Inflammatory macrophage (primary cell): Measurements from ENCODE around the gene PKM.
"Not testable (repeated sequence)": the region's sequence is repeated elsewhere in the genome, so short reads cannot be mapped to it uniquely, and the experiment has no call there.

Experiments
- DNase-seq, 2 donors: peaks; one replicate each; pipeline ENCODE4 v3.0.0-alpha.2; 2020 to 2022
- total RNA-seq, 18 experiments: gene quantifications; one replicate each; lab custom pipeline; 2026; ENCODE audit warnings: mixed read lengths in 6 of 18, inconsistent platforms in 2 of 18; lab: John Stamatoyannopoulos, UW

PKM gene
- total RNA-seq, result 2,180 to 3,561 (median 2,529) reads per million in 18 experiments

DNA sequence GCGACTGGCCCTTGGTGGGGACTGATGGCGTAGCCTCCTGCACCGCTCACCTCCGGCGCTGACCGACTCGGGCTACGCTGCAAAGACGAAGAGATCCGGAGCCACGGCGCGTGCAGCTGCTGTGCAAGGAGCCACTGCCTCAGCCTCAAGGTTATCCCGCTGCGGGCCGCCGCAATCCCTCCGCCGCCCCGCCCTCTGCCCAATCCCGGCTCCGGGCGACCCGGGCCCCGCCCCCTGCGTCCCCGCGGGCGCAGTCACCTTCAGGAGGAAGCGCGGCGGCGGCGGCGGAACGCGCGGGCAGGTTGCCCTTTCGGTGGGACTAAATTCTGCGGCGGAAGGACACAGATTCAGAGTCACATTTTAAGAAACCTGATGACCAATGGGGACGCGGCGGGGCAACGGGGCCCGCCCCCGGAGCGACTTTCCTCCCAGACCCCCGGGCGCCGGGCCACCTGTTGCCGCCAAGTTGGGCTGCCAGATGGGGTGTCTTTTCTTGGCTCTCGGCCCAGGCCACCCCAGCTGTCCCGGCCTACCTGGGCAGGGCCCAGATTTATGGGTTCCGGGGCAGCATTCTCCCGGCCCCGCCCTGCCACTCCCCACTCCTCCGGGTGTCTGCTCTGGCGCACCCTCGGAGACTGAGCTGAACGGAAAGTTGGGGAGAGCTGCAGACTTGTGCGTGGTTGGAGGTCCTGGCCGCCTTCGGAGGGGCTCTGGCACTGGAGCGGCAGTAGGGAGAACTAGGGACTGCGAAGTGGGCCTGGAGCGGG lies at the start of gene PKM:
TSS of gene PKM (minus strand) at position 125 of the 767 bp plus-strand sequence. CDS start 12,093 bp downstream, outside the sequence.
- peak; percentile 98 to 99 for DNase-seq

DNA sequence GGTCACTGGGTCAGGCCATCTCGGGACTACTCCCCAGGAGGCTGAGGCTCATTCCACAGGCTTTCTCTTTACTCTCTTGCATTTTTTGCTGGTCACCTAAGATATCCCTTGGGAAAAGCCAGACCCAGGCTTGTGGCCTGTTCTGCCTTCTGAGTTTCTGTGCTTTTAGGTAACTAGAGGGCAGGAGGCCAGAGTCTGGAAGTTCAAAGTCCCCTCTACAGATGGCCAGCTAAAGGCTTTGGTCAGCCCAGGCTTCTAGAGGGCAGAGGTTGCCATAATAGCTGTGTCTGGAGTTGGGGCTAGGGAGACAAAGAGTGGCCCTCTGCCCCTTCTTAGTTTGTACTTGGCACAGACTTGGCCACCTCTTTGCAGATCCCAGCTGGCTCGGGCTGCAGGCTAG lies 49.8 kb upstream of the PKM start:
- no peak for DNase-seq

DNA sequence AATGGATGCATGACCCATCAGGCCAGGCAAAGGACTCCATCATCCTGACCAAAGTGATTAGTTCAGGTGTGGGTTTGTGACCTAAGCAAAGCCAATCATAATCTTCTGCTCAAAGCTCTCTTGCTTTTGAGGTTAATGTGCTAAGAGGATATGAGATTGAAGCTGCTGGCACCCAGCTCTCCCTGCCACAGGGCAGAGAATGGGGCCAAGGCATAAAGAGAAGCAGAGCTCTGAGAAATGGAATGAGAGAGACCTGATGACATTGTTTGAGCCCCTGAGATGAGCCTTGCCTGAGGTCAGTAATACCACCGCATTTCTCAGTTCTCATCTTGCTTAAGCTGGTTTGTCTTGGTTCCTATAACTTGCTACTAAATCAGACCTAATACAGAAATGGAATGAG lies 47.7 kb upstream of the PKM start:
- DNase-seq, result no peak

DNA sequence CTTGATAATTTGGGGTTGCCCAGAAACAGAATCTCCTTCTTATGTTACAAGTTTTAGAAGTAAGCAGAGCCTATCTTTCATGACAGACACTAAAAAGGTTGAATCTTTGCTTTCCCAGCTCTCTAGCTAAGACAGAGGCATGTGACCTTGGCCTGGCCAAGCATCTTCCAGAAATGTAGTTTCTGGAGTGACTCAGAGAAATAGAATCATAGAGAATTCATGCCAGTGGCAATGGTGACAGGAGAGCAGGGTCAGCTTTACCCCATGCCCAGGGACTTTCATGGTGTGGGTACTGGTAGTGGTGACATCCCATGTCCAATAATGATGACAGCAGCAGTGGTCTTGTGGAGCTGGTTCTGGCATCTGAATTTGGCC lies 45.3 kb upstream of the PKM start:
- DNase-seq, result no peak

DNA sequence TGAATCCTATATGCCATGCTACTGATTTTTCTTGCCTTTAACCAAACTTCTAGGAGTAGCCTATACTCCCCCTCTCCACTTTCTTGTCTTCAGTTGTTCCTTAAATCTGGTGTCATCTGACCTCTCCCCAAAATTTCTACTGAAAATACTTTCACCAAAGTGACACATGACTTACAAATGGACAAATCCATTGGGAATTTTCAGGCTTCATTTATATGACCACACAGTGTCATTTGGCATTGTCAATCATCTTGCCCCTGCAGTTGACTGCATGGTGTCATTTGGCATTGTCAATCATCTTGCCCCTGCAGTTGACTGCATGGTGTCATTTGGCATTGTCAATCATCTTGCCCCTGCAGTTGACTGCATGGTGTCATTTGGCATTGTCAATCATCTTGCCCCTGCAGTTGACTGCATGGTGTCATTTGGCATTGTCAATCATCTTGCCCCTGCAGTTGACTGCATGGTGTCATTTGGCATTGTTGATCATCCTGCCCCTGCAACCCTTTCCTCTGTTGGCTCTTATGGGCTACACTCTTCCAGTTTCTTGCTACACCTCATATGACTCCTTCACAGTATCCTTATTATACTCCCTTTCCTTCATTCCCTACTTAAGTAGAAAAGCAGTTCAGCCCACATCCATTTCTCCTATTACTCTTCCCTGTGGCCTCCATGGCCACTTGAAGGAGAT lies 44.8 kb upstream of the PKM start:
- not testable (repeated sequence) for DNase-seq

DNA sequence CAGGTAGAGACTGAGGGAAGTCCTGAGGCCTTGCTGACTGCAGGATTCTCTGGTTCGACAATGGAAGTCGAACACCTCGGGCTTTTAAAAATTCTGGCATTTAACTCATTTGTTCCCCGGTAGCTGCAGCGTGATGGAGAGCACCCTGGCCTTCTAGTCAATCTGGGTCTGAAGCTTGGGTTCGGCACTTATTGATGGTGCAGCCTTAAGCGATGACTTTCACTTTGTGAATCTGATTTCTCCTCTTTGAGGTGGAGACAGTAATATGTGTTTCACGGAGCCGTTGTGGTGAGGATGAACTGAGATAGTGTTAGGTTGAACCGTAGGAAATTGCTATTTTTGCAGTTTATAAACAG lies 42.0 kb upstream of the PKM start:
- DNase-seq, result no peak

DNA sequence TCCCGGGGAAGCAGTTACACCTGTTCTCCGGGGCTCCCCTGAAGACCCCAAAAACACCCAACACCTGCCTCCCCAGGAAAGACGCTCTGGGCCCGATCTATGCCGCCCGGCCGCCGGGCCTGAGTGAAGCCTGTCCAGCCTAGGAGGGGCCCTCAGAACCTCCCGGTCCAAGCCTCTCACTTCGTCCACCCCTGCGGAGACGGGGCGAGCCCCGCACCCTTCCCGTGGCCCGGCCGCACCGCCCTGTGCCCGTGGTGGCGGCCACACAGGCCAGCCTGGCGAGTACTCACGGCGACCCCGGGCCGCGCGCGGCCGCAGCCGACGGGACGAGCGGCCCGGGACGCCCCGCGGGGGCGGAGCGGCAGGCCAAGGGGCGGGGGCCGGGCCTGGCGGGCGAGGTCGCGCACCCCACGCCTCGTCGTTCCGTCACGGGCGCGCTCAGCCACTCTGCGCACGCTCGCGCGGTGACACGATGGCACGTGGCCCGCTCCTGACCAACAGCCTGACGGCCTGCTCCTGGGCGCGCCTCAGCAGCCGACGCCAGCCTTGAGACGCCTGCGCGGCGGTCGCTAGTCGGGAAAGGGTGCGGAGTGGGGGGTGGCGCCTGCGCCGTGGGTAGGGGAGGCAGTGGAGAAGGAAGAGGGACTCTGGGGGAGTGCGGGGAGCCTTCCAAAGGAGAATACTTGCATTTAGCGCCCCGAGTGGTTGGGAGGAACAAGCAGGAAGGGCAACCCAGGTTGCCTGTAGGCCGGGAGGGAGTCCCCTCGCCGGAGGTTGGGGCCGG lies 41.4 kb upstream of the PKM start, which contains the start of gene PARP6:
TSS of gene PARP6 (minus strand) at position 342 of the 784 bp plus-strand sequence. CDS start 5,077 bp downstream, outside the sequence.
- peak; percentile 99 for DNase-seq

DNA sequence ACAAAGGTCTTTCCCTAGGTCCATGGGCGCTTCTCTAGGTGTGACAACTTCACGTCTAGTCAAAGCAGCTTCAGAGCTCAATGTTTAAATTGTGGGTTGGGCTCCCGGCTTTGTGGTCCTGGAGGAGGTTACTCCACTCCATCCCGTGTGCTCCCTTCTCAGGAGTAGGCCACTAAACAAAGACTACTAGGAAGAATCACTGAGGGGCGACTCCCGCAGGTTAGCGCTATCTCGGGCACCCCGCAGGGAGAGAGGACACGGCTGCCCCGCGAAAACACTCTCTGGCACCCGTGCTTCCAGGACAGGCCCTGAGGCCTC lies 40.9 kb upstream of the PKM start:
- no peak for DNase-seq

DNA sequence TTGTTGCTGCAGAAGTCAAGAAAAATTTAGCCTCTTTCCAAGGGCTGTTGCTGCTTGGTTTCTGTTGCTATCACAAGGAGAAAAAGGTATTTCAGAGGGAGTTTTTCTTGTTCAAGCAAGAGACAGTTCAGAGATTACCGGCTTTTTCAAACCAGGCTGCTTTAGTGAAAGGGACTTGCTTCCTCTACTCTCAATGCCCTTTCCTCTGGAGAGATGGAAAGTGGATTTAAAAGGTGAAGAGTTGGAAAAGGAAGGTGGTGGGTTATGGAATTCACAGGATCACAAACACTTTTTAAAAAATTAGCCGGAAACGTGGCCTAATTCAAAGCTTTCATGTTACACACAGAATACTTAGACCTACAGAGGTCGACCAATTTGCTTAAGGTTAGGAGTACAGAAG lies 40.2 kb upstream of the PKM start:
- DNase-seq, result no peak

DNA sequence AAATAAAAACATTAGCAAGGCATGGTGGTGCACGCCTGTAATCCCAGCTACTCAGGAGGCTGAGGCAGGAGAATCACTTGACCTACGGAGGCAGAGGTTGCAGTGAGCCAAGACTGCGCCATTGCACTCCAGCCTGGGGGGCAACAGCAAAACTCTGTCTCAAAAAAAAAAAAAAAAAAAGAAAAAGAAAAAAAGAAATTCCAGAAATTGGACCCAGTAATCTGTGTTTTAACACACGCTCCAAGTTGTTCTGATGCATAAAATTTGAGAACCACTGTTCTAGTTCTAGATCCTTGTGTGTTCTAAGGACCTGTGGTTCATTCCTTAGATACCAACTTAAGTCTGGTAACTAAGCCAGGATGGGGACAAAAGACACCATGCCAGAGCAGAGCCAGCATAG lies 38.7 kb upstream of the PKM start:
- no peak for DNase-seq

DNA sequence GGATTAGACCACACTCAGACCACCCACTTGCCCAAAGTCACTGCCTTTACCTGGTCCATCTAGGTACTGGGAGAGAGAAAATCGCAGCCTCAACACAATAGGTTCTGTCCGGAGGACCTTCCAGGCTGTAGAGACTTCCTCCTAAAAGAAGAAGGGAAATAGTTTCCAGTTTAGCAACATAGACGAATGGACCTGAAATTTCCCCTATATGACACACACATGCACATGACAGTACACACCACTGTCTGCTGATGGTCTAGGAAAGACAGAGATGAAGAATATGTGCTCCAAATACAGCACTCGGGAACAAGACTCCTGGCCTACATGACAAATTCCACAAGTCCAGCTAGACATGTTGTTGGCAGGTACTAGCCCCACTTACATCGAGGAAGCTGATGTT lies 34.0 kb upstream of the PKM start:
- peak; percentile 45 to 66 for DNase-seq

DNA sequence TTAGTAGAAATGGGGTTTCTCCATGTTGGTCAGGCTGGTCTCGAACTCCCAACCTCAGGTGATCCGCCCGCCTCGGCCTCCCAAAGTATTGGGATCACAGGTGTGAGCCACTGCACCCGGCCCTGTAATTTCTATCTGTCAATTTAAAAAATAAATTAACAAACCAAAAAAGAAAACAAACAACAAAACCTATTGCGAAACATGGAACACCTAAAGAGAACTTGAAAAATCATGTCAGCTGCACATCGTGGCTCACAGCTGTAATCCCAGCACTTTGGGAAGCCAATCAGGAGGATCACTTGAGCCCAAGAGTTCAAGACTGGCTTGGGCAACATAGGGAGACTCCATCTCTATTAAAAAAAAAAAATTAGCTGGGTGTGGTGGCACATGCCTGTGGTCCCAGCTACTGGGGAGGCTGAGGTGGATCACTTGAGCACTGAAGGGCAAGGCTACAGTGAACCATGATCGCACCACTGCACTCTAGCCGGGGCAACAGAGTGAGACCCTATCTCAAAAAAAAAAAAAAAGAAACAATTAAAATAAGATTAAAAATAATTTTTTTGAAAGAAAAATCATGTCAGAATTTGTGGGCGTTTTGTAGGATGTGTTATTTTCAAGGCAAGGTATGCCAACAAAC lies 21.8 kb upstream of the PKM start:
- no peak for DNase-seq

DNA sequence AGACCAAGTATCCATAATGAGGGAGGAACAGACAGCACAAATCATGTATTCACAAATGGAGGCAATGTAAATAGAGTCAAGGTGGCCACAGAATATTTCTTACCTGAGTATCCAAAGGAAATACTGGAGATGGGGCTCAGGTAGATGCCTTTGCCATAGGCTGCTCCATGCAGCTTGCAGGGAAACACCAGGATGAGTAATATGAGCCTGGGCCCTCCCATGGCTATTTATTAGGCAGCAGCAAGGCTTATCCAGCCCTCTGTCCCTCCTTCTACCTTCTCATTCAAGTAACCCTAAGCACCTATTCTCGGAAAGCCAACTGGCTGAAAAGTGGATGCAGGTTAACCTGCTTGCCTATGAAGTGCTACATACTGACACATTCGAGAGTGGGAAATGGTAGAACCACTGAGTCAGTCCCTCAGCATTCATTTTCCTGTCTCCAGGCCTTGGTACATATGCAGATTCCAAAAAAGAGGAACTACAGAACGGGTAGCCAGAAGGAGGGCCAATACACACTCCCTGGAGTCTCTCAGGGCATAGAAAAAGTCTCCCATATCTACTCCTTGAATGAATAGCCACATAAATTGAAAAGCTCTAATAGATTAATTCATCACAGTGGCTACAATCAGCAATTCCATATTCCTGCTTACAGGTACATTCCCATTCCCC lies 18.3 kb upstream of the PKM start:
- DNase-seq, result peak; percentile 28 to 42

DNA sequence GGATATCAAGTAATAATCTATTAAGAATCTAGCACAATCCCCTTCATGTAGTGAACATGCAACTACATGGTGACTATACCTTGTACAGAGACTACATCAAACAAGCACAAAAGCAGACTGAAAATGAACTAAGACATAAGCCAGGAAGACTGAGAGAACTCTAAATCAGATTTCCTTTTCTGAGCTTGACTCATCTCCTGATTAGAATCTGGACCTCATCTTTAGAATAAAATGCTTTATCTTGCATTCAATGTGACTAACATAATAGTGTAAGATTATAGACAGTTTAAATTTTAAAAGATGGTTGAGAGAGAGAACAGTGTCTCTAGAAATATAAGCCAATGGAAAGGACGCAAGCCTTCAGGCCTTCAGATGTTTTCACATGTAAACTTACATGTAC lies 17.5 kb upstream of the PKM start:
- no peak for DNase-seq

DNA sequence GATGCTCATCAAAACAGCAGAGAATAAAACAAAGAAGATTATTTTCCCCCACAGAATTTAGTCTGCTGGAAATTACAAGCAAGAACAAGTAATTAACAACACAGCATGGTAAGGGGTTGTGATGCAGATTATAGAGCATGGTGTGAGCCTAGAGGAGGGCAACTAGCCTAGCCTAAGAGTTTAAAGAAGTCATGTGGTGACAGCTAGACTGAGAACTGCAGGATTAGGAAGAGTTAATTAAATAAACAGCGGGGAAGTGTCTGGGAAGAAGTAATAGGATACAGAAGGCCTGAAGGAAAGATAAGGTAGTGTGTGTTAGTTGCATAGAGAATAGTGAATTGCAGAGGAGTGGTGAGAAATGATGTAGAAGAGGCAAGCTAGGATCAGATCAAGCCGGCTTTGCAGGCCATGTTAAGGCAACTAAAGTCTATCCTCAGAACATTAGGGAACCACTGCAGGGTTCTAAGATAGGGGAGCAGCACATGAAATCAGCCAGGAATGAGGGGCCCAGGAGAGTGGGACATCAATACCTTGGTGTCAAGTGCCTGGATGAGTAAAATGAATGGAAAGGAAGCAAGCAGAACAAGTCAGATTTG lies 11.9 kb upstream of the PKM start:
- DNase-seq, result no peak

DNA sequence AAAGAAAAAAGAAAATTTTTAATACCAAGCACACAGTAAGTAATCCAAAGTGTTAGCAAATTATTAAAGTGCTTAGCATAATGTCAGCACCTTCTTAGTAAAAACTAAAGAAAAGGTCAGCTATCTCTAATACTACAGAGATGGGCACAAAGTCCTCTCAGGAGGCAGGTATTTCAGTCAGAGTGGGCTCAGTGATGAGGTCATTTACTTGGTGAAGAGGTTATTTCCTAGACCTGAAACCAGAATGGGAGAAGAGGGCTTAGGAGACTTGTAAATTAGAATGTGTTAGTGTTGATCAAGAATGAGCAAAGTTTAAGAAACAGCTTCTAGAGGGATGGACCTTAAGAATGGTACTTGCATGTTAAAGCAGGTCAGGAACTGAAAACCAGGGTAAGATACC lies 8.7 kb upstream of the PKM start:
- no peak for DNase-seq

DNA sequence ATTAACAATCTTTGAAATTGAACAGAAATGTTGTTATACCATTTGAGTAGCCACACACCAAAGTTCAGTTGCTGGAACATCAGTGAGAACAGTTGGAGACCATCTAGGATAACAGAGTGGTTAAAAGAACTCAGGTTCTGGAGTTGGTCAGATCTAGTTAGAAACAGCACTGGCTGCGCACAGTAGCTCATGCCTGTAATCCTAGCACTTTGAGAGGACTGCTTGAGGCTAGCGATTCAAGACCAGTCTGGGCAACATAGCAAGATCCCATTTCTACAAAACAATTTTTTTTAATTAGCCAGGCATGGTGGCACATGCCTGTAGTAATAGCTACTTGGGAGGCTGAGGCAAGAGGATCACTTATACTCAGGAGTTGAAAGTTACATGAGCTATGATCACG lies 7.6 kb upstream of the PKM start:
- DNase-seq, result no peak

DNA sequence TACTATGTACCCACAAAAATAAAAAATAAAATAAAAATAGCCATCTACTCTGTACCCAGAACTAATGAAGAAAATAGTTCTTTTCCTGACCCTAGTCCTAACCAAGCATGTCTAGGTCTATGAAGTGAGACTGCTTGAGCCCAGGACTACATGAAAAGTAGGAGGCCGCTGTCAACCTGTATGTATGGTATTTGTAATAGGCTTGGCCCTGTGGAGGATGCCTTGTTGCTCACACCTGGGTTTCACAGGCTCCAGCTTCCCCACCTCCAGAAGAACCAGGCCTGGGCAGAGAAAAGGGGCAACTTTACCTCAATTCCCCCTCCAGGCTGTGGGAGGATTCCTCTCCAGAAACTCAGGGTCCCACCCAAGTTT lies 6.8 kb upstream of the PKM start:
- DNase-seq, result no peak

DNA sequence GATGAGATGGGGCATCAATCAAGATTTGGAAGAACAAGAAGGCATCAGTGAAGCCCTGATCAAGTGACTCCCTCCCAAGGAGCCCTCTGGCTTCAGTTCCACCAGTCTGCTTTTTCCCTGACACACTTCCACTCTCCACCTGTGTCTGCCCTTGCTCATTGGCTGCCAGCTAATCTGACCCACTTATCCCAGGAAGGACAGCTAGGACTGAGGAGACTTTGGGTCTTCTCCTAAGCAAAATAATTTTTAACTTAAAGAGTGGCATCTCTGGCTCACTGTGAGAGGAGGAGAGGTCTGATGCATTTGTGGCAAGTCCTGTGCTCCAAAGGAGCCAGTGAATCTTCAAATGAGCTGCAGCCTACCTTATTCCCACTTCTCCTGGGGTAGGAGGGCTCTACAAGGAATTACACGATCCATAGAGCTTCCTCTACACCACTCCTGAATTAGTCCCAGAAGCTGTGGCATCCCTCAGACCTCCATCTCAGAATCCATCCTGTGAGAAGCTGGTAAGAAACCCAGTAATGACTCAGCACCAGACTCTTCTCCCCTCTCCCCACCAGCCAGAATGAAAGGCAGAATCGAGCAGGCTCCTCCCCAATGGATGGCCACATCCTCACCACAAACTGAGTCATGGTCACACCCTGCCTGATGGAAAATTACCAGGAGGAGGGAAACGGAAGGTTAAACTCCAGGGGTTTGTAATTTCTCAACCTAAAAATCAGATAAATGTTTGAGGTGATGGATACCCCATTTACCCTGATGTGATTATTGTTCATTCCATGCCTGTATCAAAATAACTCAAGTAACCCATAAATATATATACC lies 6.3 kb upstream of the PKM start:
- peak; percentile 94 for DNase-seq

DNA sequence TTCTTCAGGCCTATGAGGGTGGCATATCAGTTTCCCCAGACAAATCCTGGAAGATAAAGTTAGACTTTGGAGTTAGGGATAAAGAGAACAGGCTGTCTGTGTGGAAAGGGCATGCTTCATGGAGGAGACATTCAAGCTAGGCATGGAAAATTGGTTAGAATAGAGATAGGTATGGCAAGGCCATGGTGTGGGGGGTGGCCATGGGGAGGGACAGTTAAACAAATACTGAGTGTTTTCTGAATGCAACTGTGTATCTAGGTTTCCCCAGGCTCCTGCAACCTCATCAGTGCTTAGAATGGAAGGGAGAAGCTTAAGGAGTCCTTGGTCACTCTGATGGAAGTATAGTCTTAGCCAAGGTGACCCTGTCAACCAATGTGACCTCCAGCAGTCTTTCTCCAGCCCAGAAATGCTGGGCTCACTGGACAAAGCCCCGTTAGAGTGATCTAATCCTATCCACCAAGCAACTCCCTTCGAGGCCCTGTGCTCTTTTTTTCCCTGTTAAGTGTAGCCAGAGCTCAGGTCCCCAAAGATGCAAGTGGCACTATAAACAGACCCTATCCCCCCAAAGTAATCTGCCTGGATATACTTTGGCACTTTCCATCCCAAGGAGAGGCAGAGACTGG lies 5.5 kb upstream of the PKM start:
- DNase-seq, result no peak

DNA sequence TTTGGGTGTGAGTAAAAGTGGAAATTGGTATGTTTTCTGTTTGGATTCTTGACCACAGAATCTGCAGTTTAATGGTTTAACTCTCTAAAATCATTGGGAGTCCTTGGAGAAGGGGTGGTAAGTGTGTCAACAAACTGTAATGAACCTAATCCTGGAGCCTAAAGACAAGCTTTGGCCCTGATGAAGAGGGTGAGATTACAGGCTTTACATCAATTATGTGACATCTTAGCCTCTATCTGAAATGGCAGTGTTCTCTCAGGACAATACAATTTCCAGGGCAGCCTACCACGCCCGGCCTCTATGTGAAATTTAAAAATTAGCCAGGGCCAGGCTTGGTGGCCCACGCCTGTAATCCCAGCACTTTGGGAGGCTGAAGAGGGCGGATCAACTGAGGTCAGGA lies 4.3 kb upstream of the PKM start:
- DNase-seq, result no peak
